HG03565 (cell line): ENCODE measurements around the gene OCSTAMP.

Source experiments
- ATAC-seq: cut with Tn5 transposase; IDR thresholded peaks from one replicate; pipeline ENCODE4 v1.9.1; 2021; ENCODE audit warnings: mild to moderate bottlenecking, moderate library complexity; ENCODE audit not compliant: unreplicated experiment

The OCSTAMP gene

GRCh38 chr20:46550461-46550860 is at the start of gene OCSTAMP:
Gene OCSTAMP, minus strand, starts transcription at chr20:46550654. Its CDS starts 94 bp downstream, at chr20:46550560.
- ATAC-seq: no peak

DNA sequence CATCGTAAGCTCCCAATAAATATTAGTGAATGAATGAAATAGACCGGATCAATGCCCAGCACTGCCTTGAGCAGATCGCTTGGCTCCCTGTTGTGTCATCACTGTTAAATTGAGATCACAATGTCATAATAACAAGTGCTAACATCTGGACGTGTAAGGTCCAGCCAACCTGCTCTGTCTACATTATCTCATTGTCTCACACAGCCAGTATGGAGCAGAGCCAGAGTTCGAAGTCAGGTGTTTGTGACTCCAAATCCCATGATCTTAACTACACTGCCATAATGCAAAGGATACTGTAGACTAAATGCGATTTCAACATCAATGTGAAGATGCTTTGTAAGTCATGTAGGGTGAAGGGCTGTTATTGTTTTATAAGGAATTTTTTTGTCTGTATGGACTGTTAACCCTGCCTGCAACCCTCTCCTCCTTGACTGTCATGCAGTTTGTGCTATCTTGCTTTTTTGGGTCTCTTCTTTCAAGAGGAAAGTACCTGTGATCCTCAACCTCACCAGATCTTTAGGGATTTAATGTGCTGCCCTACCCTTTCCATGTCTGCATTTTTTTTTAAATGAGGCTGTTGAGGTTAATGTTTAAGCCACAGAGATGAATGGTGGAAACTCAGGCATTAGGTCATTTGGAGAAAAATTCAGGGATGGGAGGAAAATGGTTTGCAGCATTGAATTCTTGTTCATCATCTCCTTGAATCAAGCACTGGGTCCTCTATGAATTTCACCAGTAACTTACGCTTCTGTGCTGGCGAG is 49.0 kb upstream of the OCSTAMP start:
- no peak for ATAC-seq

DNA sequence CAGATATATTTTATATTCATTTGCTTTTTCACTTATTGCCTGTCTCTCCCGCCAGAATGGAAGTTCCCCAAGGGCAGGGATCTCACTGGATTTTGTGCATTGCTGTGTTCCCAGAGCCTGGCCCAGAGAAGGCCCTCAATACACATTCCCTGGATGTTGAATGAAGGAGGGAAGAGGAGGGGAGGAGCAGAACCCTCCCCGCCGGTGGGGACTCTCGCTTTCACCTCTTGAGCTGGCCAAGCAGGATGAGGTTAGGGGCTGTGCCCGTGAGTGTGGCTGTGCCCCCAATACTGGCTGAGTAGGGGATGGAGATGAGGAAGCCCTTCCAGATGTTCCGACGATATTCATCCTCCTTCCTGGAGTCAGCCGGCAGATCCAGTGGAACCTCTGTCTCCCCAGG is 45.5 kb upstream of the OCSTAMP start:
- no peak for ATAC-seq

- ATAC-seq: no peak
These were observed 44.3 kb upstream of the OCSTAMP start for GRCh38 chr20:46594725-46595124.

DNA sequence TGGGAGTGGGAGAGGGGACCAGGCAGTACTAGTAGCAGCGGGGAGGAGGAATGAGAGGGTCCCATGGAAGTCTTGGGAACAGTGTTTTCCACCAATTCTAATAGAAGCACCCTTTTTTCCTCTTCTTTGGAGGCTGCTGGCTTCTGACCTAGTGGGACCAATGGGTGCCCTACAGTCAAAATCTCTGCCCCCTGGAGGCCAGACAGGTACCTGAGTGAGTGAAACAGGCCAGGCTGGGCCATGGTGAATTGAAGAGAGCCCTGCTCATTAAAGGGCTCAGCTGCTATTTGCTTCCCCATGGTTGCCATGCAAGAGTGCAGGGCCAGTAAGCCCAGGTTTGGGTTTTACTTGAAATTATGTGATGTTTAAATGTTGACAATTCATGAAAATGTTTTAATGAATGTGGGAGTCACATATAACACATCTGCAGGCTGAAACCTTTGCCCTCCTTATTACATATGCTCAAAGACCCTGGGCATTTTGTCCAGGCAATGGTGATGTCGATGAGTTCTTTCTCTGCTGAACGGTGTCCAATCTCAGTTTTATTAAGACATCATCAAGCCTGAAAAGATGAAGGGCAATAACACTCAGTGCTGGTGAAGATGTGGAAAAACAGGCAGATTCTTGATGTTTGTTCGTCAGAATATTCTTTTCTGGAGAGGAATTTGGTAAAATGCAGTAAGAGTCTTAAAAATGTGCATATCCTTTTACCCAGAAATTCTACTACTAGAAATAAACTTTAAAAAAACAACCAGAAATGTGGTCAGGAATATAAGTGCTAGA is 42.3 kb upstream of the OCSTAMP start:
- no peak for ATAC-seq

DNA sequence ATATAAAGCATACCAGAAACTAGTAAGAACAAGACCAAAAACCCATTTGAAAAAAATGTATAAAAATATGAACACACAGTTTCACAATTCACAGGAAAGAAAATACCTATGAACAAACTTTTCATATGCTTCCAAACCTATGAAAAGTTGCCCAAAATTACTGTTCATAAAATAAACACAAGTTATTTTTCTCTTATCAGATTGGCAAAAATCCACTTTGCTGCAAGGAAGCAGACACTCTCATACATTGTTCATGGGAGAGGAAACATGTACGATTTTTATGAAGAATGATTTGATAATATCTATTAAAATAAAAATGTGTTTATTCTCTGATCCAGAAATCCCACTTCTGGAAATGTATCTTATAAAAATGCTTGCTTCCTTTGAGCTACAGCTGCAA is 40.0 kb upstream of the OCSTAMP start:
- no peak for ATAC-seq

DNA sequence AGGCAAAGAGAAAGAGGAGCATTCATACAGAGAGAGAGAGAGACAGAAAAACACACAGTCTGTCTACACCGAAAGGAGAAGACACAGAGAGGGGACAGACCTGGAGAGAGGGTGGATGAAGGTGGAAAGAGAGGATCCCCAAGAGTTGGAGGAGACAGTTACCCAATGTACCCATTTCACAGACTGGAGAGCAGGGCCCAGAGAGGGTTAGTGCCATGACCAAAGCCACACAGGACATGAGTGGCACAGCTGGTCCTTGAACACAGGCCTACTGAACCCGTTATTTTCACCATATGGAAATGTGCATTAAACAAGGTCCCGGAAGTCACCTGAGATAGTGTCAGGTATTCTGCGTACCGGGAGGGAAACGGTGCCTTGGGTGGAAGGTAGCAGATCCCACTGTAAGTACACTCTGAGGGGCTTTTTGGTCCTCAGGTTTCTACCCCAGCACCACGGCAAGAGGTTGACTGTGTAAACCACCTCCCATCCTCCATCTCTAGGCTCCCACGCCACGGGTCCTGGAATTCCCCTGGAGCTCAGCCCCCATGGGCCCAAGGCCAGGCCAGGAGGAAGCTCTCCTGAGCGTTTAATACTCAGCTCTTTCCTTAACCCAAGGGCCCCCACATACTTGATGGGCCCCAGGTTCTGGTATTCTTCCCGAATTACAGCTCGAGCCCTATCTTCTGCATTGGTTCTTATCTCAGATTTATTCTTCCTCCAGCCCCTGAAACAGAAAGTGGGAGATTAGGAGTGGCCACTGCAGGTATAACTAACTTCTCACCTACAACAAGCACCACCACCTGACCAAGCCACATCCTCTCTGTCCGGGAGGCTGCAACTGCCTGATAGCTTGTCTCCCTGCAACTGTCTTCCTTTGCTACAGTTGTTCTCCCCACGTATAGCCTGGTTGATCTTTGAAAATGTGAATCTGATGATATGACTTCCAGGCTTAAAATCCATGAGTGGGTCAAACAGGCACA is 38.4 kb upstream of the OCSTAMP start:
- ATAC-seq: no peak

- ATAC-seq: no peak
These were observed 37.5 kb upstream of the OCSTAMP start for GRCh38 chr20:46587986-46588385.

GRCh38 chr20:46586724-46587123 is 36.3 kb upstream of the OCSTAMP start:
- ATAC-seq: no peak

DNA sequence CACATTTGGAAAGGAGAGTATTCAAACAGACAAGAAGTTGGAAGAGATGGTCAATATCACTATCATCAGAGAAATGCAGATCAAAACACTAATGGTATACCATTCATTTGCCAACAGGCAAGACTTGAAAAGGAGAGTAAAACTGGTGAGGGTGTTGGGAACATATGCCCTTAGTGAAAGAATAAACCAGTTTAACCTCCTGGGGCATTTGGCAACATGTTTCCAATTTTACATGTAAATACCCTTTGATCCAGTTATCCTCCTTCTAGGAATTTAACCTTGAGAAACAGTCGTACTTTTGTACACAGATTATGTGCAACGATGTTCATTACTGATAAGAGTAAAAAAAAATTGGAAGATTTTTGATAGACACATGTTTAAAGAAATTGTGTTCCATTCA is 34.1 kb upstream of the OCSTAMP start:
- ATAC-seq: no peak

- ATAC-seq: no peak
These were observed 33.2 kb upstream of the OCSTAMP start for GRCh38 chr20:46583411-46584214.

- ATAC-seq: no peak
These were observed 32.2 kb upstream of the OCSTAMP start for GRCh38 chr20:46582648-46583047.

GRCh38 chr20:46581391-46581790 is 30.9 kb upstream of the OCSTAMP start:
- no peak for ATAC-seq

DNA sequence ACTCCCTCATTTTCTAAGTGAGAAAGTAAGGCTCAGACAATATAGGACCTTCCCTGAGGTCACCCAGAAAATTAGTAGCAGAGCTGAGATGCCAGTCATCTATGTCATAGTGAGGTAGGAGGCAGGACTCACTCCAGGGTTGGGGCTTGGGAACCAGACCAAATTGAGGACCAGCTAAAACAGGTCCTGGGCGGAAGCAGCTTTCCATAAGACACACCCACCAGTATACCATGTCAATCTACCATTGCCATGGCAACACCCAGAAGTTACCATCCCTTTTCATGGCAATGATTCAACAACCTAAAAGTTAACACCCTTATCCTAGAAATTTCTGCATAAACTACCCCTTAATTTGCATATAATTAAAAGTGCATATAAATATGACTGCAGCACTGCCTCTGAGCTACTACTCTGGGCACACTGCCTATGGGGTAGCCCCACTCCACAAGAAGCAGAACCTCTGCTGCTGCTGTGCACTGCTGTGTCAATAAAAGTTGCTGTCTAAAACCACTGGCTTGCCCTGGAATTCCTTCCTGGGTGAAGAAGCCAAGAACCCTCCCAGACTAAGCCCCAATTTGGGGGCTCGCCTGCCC is 30.3 kb upstream of the OCSTAMP start:
- no peak for ATAC-seq

DNA sequence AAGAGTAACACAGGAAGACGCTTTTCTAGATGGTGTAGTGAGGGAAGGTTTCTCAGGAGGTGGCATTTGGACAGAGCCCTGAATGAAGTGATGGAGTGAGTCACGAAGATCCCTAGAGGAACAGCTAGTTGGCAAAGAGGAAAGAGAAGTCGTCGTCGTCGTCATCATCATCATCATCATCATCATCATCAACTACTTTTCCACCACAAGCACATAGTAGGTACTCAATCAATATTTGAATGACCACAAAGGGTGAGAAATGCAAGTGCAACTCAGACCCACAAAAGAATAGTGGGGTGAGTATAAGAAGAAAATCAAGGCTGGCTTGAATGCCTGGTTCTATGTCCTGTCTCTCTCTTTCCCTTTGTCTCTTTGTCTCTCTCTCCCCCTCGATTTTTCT is 28.3 kb upstream of the OCSTAMP start:
- no peak for ATAC-seq

- no peak for ATAC-seq
These were observed 26.4 kb upstream of the OCSTAMP start for GRCh38 chr20:46576774-46577395.

GRCh38 chr20:46575937-46576461 is 25.5 kb upstream of the OCSTAMP start:
- ATAC-seq: no peak

- ATAC-seq: no peak
These were observed 24.9 kb upstream of the OCSTAMP start for GRCh38 chr20:46575394-46575793.
